SK-N-MC (cell line): ENCODE results near the gene NAGA.

ENCODE experiments used
- DNase-seq: peaks from one replicate; pipeline ENCODE4 v3.0.0-alpha.2; 2011; ENCODE audit warnings: low read depth, low spot score
- H3K27ac ChIP-seq: fragments of 200-600 bp; sonication (generic); 2 replicates; pipeline ENCODE4 v1.5.1; 2016; ENCODE audit warnings: mixed run types
- H3K36me3 ChIP-seq: fragments of 200-600 bp; sonication (generic); 2 replicates; pipeline ENCODE4 v1.6.1; 2017; ENCODE audit warnings: antibody characterized with exemption, low read length, mixed read lengths; ENCODE audit not compliant: insufficient read depth
- H3K4me3 ChIP-seq: fragments of 200-600 bp; sonication (generic); 2 replicates; pipeline ENCODE4 v1.5.1; 2016
- H3K9ac ChIP-seq: fragments of 200-600 bp; sonication (generic); 2 replicates; pipeline ENCODE4 v1.8.0; 2017; ENCODE audit warnings: mixed run types, mixed read lengths; ENCODE audit not compliant: insufficient read length
- H3K9me3 ChIP-seq: fragments of 200-600 bp; sonication (generic); 2 replicates; pipeline ENCODE4 v1.6.1; 2017; ENCODE audit warnings: low read depth, mild to moderate bottlenecking, antibody characterized with exemption, low read length, moderate library complexity, mixed read lengths
- EZH2 ChIP-seq: fragments of 200-600 bp; sonication (generic); IDR thresholded peaks from one replicate; pipeline ENCODE4 v1.6.1; 2017; ENCODE audit warnings: antibody characterized with exemption
- FOXP2 ChIP-seq: optimal IDR thresholded peaks from 2 replicates; pipeline ENCODE3; 2011; ENCODE audit warnings: mild to moderate bottlenecking, moderate library complexity; ENCODE audit not compliant: insufficient read depth; ENCODE audit errors: extremely low read length, control extremely low read depth
- POLR2AphosphoS5 ChIP-seq: IDR thresholded peaks from 2 replicates; pipeline ENCODE4 v1.6.1; 2012; ENCODE audit warnings: mild to moderate bottlenecking, low read depth, low read length, borderline replicate concordance

NAGA gene

GRCh38 chr22:42062506-42063170, 8.0 kb downstream of the NAGA start:
- no peak for DNase-seq
- H3K4me3 ChIP-seq: no peak overlapping the region
- no peaks in the 10 kb centered on the region for H3K9me3 ChIP-seq
- H3K9ac ChIP-seq: no peak overlapping the region
- H3K27ac ChIP-seq: no peak overlapping the region
- TF ChIP-seq POLR2AphosphoS5 (no peak), EZH2 (no peak), FOXP2 (no peak)
- H3K36me3 ChIP-seq: no peaks in the 10 kb centered on the region; the same call in 1 of the 2 replicates

GRCh38 chr22:42061041-42061440, 9.6 kb downstream of the NAGA start:
- no peak overlapping the region for H3K9ac ChIP-seq
- H3K9me3 ChIP-seq: no peaks in the 10 kb centered on the region
- no peak overlapping the region for H3K4me3 ChIP-seq
- H3K36me3 ChIP-seq: no peaks in the 10 kb centered on the region; the same call in 1 of the 2 replicates
- no peak overlapping the region for H3K27ac ChIP-seq
- no peak for DNase-seq
- TF ChIP-seq FOXP2 (no peak), EZH2 (no peak), POLR2AphosphoS5 (no peak)

- no peaks in the 10 kb centered on the region for H3K9me3 ChIP-seq
- no peak overlapping the region for H3K9ac ChIP-seq
- no peak for TF ChIP-seq EZH2
- TF ChIP-seq FOXP2: no peak
- TF ChIP-seq POLR2AphosphoS5: no peak
- H3K36me3 ChIP-seq: no peaks in the 10 kb centered on the region; the same call in 1 of the 2 replicates
- DNase-seq: no peak
- H3K4me3 ChIP-seq: no peak overlapping the region
- H3K27ac ChIP-seq: no peak overlapping the region
Measured at GRCh38 chr22:42060489-42060888, 10.1 kb downstream of the NAGA start.

GRCh38 chr22:42056757-42057511, 13.7 kb downstream of the NAGA start:
- DNase-seq: no peak
- no peak for TF ChIP-seq POLR2AphosphoS5
- TF ChIP-seq EZH2: no peak
- TF ChIP-seq FOXP2: no peak
- Histone ChIP-seq H3K4me3 (no peak overlapping the region), H3K9me3 (no peaks in the 10 kb centered on the region), H3K27ac (no peak overlapping the region), H3K36me3 (no peaks in the 10 kb centered on the region; the same call in 1 of the 2 replicates), H3K9ac (no peak overlapping the region)

- no peak for TF ChIP-seq FOXP2
- no peak for TF ChIP-seq POLR2AphosphoS5
- TF ChIP-seq EZH2: no peak
- Histone ChIP-seq H3K9ac (no peak overlapping the region), H3K4me3 (no peak overlapping the region), H3K36me3 (no peaks in the 10 kb centered on the region), H3K27ac (no peak overlapping the region), H3K9me3 (no peaks in the 10 kb centered on the region)
- DNase-seq: no peak
Measured at GRCh38 chr22:42052765-42053164, 17.8 kb downstream of the NAGA start.

- Histone ChIP-seq H3K27ac (no peak overlapping the region), H3K36me3 (no peaks in the 10 kb centered on the region), H3K4me3 (no peak overlapping the region), H3K9me3 (no peaks in the 10 kb centered on the region), H3K9ac (no peak overlapping the region)
- TF ChIP-seq POLR2AphosphoS5: no peak
- TF ChIP-seq EZH2: no peak
- TF ChIP-seq FOXP2: no peak
- no peak for DNase-seq
Measured at GRCh38 chr22:42050641-42051180, 19.9 kb downstream of the NAGA start.

- Histone ChIP-seq H3K36me3 (no peaks in the 10 kb centered on the region), H3K4me3 (no peak overlapping the region), H3K9me3 (no peaks in the 10 kb centered on the region), H3K9ac (no peak overlapping the region), H3K27ac (no peak overlapping the region)
- no peak for DNase-seq
- TF ChIP-seq EZH2: no peak
- no peak for TF ChIP-seq POLR2AphosphoS5
- no peak for TF ChIP-seq FOXP2
Measured at GRCh38 chr22:42041784-42042183, 28.8 kb downstream of the NAGA start.

- no peak for TF ChIP-seq POLR2AphosphoS5
- TF ChIP-seq FOXP2: no peak
- TF ChIP-seq EZH2: no peak
- no peaks in the 10 kb centered on the region for H3K9me3 ChIP-seq
- H3K36me3 ChIP-seq: no peaks in the 10 kb centered on the region
- no peak overlapping the region for H3K27ac ChIP-seq
- no peak overlapping the region for H3K4me3 ChIP-seq
- no peak overlapping the region for H3K9ac ChIP-seq
- DNase-seq: no peak
Measured at GRCh38 chr22:42039271-42039670, 31.3 kb downstream of the NAGA start.

GRCh38 chr22:42035256-42035655, 35.4 kb downstream of the NAGA start:
- no peak for DNase-seq
- H3K4me3 ChIP-seq: no peak overlapping the region
- H3K36me3 ChIP-seq: no peaks in the 10 kb centered on the region
- H3K9me3 ChIP-seq: no peaks in the 10 kb centered on the region
- H3K27ac ChIP-seq: no peak overlapping the region
- TF ChIP-seq POLR2AphosphoS5: no peak
- TF ChIP-seq FOXP2: no peak
- TF ChIP-seq EZH2: no peak
- H3K9ac ChIP-seq: no peak overlapping the region
